KG1 (cell line): ENCODE measurements around the gene ACAP1.
A peak's percentile ranks its signal among the peaks of the same experiment; 100 is the strongest.

Experiments
- DNase-seq: peaks from one replicate; lab custom pipeline; 2025; lab: John Stamatoyannopoulos, UW

ACAP1 gene

GRCh38 chr17:7309628-7310027, 26.7 kb upstream of the ACAP1 start:
- no peak for DNase-seq

- no peak for DNase-seq
Measured at GRCh38 chr17:7311110-7311705, 25.1 kb upstream of the ACAP1 start.

GRCh38 chr17:7312432-7313087, 23.8 kb upstream of the ACAP1 start:
- no peak for DNase-seq

- no peak for DNase-seq
Measured at GRCh38 chr17:7313088-7313889, 23.0 kb upstream of the ACAP1 start.

- no peak for DNase-seq
Measured at GRCh38 chr17:7313890-7314718, 22.2 kb upstream of the ACAP1 start.

GRCh38 chr17:7314719-7315569, 21.4 kb upstream of the ACAP1 start, which contains the start of gene GPS2:
Gene GPS2, minus strand, starts transcription at chr17:7315360. Its CDS starts 308 bp downstream, at chr17:7315052.
- peak; percentile 37 for DNase-seq

GRCh38 chr17:7315570-7316235, 20.6 kb upstream of the ACAP1 start:
- no peak for DNase-seq

- no peak for DNase-seq
Measured at GRCh38 chr17:7317161-7317803, 19.0 kb upstream of the ACAP1 start.

GRCh38 chr17:7318121-7318860, 18.0 kb upstream of the ACAP1 start:
- DNase-seq: no peak

- no peak for DNase-seq
Measured at GRCh38 chr17:7321466-7321865, 14.9 kb upstream of the ACAP1 start.

- no peak for DNase-seq
Measured at GRCh38 chr17:7322520-7323194, 13.7 kb upstream of the ACAP1 start.

GRCh38 chr17:7323731-7324437, 12.4 kb upstream of the ACAP1 start:
- no peak for DNase-seq

- DNase-seq: no peak
Measured at GRCh38 chr17:7324438-7324779, 11.9 kb upstream of the ACAP1 start.

- no peak for DNase-seq
Measured at GRCh38 chr17:7325031-7325528, 11.2 kb upstream of the ACAP1 start.

GRCh38 chr17:7326186-7326585, 10.1 kb upstream of the ACAP1 start:
- DNase-seq: no peak

GRCh38 chr17:7327056-7327455, 9.3 kb upstream of the ACAP1 start:
- no peak for DNase-seq

- no peak for DNase-seq
Measured at GRCh38 chr17:7327501-7327900, 8.8 kb upstream of the ACAP1 start.

- DNase-seq: no peak
Measured at GRCh38 chr17:7328009-7328408, 8.3 kb upstream of the ACAP1 start.
